ENCODE results near the gene CKB. TPM values are rescaled to one million over a fixed set of nuclear protein-coding genes. Genes with fewer than 3 reads are reported as not detected.

The CKB gene
- total RNA-seq, 2 experiments from 2014 or later, result 0.82 to 3.0 TPM

DNA sequence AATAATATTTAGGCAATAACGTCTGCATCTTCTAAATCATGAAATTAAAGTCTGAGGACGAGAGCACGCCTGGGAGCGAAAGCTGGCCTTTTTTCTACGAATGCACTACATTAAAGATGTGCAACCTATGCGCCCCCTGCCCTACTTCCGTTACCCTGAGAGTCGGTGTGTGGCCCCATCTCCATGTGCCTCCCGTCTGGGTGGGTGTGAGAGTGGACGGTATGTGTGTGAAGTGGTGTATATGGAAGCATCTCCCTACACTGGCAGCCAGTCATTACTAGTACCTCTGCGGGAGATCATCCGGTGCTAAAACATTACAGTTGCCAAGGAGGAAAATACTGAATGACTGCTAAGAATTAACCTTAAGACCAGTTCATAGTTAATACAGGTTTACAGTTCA lies 19.3 kb downstream of the CKB start:
- Histone ChIP-seq H3K36me3 (ENCODE audit: insufficient read depth, low read length) (peaks cover 63% of the 10 kb centered on the region), H3K4me2 (ENCODE audit: low read length) (no peak overlapping the region), H3K79me2 (ENCODE audit: insufficient read depth, low read depth, low read length) (no peaks in the 10 kb centered on the region), H2AFZ (ENCODE audit: low read length) (no peak overlapping the region), H3K9me3 (ENCODE audit: low read length) (no peaks in the 10 kb centered on the region), H3K4me3 (ENCODE audit: low read depth, low read length, poor library complexity, severe bottlenecking) (no peak overlapping the region), H3K9me2 (ENCODE audit: insufficient read depth, low read length) (no peaks in the 10 kb centered on the region), H3K27ac (ENCODE audit: low read depth, low read length, poor library complexity, severe bottlenecking) (no peak overlapping the region), H4K20me1 (ENCODE audit: insufficient read depth, low read length) (no peaks in the 10 kb centered on the region), H3K4me1 (ENCODE audit: insufficient read depth, low read length, poor library complexity, severe bottlenecking) (no peaks in the 10 kb centered on the region)
- DNase-seq (ENCODE audit: low spot score), result no peak
- no peak for TF ChIP-seq EZH2phosphoT487 (IDR thresholded peaks at IDR 0.05; ENCODE audit: borderline replicate concordance, low read depth, low read length)
- TF ChIP-seq, protein P1, sequence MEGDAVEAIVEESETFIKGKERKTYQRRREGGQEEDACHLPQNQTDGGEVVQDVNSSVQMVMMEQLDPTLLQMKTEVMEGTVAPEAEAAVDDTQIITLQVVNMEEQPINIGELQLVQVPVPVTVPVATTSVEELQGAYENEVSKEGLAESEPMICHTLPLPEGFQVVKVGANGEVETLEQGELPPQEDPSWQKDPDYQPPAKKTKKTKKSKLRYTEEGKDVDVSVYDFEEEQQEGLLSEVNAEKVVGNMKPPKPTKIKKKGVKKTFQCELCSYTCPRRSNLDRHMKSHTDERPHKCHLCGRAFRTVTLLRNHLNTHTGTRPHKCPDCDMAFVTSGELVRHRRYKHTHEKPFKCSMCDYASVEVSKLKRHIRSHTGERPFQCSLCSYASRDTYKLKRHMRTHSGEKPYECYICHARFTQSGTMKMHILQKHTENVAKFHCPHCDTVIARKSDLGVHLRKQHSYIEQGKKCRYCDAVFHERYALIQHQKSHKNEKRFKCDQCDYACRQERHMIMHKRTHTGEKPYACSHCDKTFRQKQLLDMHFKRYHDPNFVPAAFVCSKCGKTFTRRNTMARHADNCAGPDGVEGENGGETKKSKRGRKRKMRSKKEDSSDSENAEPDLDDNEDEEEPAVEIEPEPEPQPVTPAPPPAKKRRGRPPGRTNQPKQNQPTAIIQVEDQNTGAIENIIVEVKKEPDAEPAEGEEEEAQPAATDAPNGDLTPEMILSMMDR (conservative IDR thresholded peaks at IDR 0.05; ENCODE audit: low read length), result no peak
- intact Hi-C loops (cut with micrococcal nuclease; ENCODE audit: unreplicated experiment), result no loop called here
- CTCF ChIA-PET (ENCODE audit: unreplicated experiment), result no interaction called here
- no TSS peak for BruUV-seq (replicated peaks)
- POLR2A ChIA-PET, result no interaction called here

DNA sequence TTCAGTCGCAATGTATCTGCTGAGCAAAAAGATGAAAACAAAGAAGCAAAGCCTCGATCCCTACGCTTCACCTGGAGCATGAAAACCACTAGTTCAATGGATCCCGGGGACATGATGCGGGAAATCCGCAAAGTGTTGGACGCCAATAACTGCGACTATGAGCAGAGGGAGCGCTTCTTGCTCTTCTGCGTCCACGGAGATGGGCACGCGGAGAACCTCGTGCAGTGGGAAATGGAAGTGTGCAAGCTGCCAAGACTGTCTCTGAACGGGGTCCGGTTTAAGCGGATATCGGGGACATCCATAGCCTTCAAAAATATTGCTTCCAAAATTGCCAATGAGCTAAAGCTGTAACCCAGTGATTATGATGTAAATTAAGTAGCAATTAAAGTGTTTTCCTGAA lies 19.8 kb downstream of the CKB start:
- no peaks in the 10 kb centered on the region for H3K4me1 ChIP-seq (ENCODE audit: insufficient read depth, low read length, poor library complexity, severe bottlenecking)
- ChIA-PET POLR2A (no interaction called here), CTCF (ENCODE audit: unreplicated experiment) (no interaction called here)
- no peaks in the 10 kb centered on the region for H3K9me3 ChIP-seq (ENCODE audit: low read length)
- no peak overlapping the region for H3K4me2 ChIP-seq (ENCODE audit: low read length)
- peaks cover 65% of the 10 kb centered on the region for H3K36me3 ChIP-seq (ENCODE audit: insufficient read depth, low read length)
- H3K79me2 ChIP-seq (ENCODE audit: insufficient read depth, low read depth, low read length), result no peaks in the 10 kb centered on the region
- H3K27ac ChIP-seq (ENCODE audit: low read depth, low read length, poor library complexity, severe bottlenecking), result no peak overlapping the region
- H3K9me2 ChIP-seq (ENCODE audit: insufficient read depth, low read length), result no peaks in the 10 kb centered on the region
- TF ChIP-seq, protein P1 (conservative IDR thresholded peaks at IDR 0.05; ENCODE audit: low read length), result no peak
- no peak overlapping the region for H2AFZ ChIP-seq (ENCODE audit: low read length)
- no peak overlapping the region for H3K4me3 ChIP-seq (ENCODE audit: low read depth, low read length, poor library complexity, severe bottlenecking)
- DNase-seq (ENCODE audit: low spot score), result no peak
- intact Hi-C loops (cut with micrococcal nuclease; ENCODE audit: unreplicated experiment), result no loop called here
- BruUV-seq (replicated peaks), result TSS peak; percentile 51
- H4K20me1 ChIP-seq (ENCODE audit: insufficient read depth, low read length), result no peaks in the 10 kb centered on the region

DNA sequence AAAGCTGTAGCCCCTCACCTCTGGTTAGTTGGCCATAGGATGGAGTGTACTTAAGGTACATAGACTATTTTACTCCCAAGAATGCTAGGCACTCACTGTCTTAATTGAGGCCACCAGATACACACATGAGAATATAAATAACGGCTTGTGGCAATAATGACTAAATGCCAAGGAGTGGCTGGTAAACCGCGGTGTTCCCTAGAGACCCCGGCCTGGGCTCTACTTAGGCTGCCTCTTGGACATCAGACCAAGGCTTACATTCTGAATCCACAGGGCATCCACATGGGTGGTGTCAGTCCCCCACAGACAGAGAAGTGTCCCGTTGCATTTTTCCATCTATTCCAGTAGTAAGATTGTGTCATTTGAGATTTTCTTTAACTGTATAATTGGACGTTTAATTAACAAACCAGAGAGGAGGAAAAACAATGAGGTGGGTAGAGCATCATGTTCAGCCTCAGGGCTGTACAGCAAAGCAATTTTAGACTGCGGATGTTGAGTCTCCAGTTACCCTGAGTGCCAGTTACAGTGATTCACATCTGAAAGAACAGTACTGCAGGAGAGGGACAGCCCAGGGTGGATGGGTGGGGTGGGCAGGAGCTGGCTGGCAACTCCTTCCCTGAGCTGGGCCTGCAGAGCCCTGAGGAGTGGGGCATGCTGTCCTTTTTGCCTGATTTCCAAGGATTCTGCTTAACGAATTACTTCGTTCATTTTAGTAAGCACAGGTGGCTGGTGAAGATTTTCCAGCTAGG lies 20.5 kb downstream of the CKB start:
- Histone ChIP-seq H4K20me1 (ENCODE audit: insufficient read depth, low read length) (no peaks in the 10 kb centered on the region), H3K4me3 (ENCODE audit: low read depth, low read length, poor library complexity, severe bottlenecking) (no peak overlapping the region), H3K9me2 (ENCODE audit: insufficient read depth, low read length) (no peaks in the 10 kb centered on the region), H3K79me2 (ENCODE audit: insufficient read depth, low read depth, low read length) (no peaks in the 10 kb centered on the region), H3K4me2 (ENCODE audit: low read length) (no peak overlapping the region), H3K4me1 (ENCODE audit: insufficient read depth, low read length, poor library complexity, severe bottlenecking) (no peaks in the 10 kb centered on the region), H3K27ac (ENCODE audit: low read depth, low read length, poor library complexity, severe bottlenecking) (no peak overlapping the region), H2AFZ (ENCODE audit: low read length) (no peak overlapping the region), H3K36me3 (ENCODE audit: insufficient read depth, low read length) (peaks cover 67% of the 10 kb centered on the region), H3K9me3 (ENCODE audit: low read length) (no peaks in the 10 kb centered on the region)
- no peak for DNase-seq (ENCODE audit: low spot score)
- TF ChIP-seq, protein P1 (conservative IDR thresholded peaks at IDR 0.05; ENCODE audit: low read length), result no peak
- no peak for TF ChIP-seq EZH2phosphoT487 (IDR thresholded peaks at IDR 0.05; ENCODE audit: borderline replicate concordance, low read depth, low read length)
- ChIA-PET POLR2A (no interaction called here), CTCF (ENCODE audit: unreplicated experiment) (interaction anchor here (1.1 kb wide), 1 partner anchor 114 kb away, joined by 3 read pairs; no protein-coding TSS in a partner anchor)
- BruUV-seq (replicated peaks), result no TSS peak
- intact Hi-C loops (cut with micrococcal nuclease; ENCODE audit: unreplicated experiment), result no loop called here

All from OCI-LY7 (cell line).